Measurements from ENCODE around the gene ZDHHC11.
"Not testable (repeated sequence)": the region's sequence is repeated elsewhere in the genome, so short reads cannot be mapped to it uniquely, and the experiment has no call there.

Gene ZDHHC11

DNA sequence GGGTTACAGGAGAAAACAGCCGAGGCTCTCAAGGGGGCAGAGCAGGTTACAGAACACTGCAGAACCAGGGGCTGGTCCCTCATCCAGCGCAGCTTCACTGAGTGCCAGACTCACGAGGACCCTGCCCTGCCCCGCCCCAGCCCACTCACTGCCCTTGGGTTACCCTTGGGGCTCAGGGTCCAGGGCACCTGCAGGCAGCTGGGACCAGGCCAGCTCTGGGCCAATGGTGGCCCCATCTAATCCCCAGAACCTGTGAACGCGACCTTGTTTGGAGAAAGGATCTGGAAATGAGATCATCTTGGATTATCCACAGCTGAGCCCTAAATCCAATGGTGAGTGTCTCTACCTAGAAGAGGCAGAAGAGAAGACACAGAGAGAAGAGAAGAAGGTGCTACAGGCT, 72.4 kb downstream of the ZDHHC11 start:
- DNase-seq (ENCODE audit: low read depth in 2 of 3, low spot score in 1 of 3): not testable (repeated sequence)

DNA sequence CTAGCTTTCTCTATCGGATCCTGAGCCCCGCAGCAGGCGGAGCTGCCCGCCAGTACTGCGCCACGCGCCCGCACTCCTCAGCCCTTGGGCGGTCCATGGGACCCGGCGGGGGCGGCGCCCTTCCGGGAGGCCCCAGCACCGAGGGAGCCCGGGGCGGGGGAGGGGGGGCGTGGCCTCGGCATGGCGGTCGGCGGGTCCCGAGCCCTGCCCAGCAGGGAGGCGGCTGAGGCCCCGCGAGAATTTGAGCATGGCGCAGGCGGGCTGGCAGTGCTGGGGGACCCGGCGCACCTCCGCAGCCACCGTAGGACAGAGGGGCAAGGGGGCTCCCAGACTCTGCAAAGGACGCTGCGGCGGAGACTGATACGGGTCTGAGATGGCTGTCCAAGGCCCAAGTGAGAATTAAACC, 73.0 kb downstream of the ZDHHC11 start:
- DNase-seq (ENCODE audit: low read depth in 2 of 3, low spot score in 1 of 3): no peak

DNA sequence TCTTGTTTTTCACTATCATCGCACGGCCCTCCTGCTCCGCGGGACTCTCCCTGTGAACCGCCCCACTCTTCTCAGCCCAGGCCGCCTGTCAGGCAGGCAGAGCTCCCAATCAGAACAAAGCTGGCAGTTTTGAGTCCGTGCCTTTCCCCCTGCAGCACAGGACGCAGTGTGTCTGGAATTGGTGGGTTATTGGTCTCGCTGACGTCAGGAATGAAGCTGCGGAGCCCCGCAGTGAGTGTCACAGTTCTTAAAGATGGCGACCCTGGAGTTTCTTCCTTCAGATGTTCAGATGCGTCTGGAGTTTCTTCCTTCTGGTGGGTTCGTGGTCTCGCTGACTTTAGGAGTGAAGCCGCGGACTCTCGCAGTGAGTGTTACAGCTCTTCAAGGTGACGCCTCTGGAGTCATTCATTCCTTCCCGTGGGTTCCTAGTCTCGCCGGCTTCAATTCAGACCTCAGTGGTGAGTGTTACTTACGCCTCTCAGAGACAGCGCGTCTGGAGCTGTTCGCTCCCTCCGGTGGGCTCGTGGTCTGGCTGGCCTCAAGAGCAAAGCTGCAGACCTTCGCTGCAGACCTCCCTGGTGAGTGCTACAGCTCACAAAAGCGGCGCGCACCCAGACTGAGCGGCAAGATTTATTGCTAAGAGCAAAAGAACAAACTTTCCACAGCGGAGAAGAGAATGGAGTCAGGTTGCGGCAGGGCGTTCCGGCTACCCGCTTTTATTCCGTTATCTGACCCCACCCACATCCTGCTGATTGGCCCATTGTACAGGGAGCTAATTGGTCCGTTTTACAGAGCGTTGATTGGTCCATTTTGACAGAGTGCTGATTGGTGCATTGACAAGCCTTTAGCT, 73.7 kb downstream of the ZDHHC11 start:
- DNase-seq (ENCODE audit: low read depth in 2 of 3, low spot score in 1 of 3): no peak

DNA sequence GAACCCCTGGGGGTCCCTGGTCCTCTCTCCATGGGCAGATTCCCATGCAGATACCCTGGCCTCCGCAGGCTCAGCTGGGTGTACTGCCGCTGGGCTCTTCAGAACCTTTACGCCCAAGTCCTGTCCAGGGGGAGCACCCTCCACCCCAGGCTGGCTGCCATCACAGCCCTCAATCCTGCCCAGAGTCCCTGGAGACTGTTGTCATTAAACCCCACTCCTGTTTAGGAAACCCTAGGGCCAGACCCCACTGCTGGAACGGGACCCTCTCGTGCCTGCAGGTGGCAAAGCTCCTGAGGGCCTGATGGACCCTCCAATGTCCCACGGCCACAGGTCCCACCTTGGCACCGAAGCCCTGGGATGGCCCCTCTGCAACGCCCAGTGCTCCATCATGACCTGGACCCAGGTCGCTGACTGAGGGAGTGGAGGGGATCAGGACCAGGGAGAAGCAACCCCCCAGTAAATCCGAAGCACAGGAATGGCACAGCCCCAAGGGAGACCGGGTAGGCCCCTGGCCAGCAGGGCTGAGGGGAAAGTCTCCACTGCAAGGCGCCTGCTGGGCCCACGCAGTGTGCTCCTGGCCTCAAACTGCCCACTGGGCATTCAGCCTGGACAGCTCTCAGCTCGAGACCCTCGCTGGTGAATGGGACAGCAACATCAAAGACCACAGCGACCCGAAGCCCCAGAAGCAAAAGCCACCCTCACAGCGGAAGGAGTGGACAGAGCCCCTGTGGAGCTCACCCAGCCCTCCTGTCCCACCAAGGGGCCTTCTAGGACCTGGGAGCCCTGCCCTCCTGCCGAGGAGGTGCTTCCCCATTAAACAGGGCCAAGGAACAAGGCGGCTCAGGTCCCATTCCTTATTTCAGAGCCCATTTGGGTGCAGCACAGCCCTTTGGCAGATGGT, 74.6 kb downstream of the ZDHHC11 start:
- DNase-seq (ENCODE audit: low read depth in 2 of 3, low spot score in 1 of 3): no peak

DNA sequence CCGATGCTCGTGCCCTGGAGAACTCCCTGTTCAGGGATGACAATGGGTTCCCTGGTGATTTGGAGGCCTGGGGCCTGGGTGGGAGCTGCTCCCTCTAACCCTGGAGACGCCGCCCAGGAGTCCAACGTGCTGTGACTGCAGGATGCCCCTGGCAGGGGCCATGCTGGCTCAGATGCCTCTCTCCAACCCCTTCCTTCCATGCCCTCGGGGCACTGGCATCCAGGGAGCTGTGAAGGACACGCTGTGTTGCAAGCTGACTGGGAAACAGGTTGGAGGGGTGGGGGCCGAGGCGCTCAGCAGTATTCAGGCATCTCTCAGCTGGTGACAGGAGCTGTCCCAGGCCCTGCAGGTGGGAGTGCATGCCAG, 75.2 kb downstream of the ZDHHC11 start:
- DNase-seq (ENCODE audit: low read depth in 2 of 3, low spot score in 1 of 3): not testable (repeated sequence)

DNA sequence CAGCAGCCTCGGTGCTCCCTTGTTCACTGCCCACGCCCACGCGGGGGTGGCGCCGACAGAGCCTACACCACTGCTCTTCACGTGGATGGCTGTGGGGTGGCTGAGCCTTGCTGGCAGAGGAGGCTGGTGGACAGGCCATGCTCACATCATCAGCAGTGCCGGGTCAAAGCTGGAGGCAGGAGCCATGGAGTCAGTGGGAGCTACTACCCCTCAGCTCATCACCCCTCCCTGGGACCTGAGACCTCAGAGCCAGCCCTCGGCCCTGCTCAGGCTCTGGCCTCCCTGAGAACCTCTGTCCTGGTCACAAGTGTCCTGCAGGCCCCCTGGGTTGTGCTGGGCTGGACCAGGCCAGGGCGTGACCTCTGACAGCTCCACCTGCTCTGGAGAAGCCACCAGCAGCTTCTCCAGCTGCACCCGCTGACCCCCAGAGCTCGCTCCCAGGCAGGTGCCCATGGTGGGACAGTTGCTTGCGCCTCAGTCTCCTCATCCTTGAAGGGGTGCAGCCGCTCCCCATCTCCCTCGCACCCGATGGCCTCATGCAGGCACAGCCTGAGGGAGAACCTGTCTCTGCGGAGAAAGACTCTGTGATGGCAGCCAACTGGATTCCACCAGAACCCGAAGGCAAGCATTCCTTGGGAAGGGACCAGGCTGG, 75.8 kb downstream of the ZDHHC11 start:
- not testable (repeated sequence) for DNase-seq (ENCODE audit: low read depth in 2 of 3, low spot score in 1 of 3)

DNA sequence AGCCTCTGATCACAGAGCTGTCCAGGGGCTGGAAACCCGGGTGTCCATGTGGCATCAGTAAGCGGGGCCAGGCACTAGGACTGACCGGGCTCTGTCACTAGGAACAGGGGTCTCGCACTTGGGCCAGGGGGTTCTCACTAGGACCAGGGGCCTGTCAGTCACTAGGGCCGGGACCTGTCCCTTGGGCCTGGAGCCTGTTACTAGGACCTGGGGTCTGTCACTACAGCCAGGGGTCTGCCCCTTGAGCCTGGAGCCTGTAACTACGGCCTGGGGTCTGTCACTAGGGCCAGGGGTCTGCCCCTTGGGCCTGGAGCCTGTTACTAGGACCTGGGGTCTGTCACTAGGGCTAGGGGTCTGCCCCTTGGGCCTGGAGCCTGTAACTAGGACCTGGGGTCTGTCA, 76.5 kb downstream of the ZDHHC11 start:
- DNase-seq (ENCODE audit: low read depth in 2 of 3, low spot score in 1 of 3): not testable (repeated sequence)

DNA sequence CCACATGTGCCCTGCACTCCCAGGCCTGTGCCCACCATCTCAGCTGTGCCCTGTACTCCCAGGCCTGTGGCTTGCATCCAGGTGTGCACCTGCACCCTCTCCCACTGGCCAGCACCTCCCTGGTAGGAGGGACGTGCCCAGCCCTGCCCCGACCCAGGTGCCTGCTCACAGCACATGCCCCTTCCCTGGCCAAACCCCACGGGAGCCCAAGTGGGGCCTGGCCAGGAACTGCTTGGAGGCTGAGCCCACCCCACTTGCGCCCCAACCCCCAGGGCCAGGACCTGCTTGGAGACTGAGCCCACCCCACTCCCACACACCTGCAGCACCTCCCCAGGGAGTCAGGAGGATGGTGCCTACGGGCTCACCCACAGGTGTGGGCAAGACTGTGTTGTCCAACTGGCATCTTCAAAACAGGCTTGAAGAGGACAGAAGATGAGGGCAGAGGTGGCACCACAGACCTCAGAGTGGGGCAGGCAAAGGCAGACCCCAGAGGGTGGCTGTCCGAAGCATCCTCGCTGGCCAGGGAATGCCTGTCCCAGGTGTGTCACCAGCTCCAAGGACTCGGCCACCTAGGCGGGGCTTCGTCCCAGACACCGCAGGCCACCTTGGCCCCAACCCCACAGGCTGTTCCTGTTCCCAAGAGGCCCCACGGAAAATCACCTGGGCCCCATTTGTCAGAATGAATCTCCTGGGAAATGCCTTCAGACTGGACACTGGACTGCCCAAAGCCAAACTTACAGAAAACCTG, 77.1 kb downstream of the ZDHHC11 start:
- no peak for DNase-seq (ENCODE audit: low read depth in 2 of 3, low spot score in 1 of 3)

DNA sequence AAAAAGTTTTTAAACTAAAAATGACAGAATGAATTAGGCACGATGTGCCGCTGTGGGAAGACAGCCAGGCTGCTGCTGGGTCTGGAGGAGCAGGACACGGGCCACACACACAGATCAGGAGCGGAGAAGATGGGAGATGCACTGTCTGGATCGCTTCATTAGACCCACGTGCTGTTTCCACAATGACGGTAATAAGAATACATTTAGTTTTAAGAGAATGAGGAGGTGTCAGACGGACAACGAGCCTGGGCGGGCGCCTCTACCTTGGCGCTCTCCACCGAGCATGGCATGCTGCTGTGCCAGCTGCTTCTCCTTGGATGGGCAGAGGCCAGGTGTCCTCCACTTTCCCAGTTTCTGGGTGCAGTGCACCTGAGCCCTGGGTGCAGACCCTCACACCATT, 77.9 kb downstream of the ZDHHC11 start:
- DNase-seq (ENCODE audit: low read depth in 2 of 3, low spot score in 1 of 3): not testable (repeated sequence)

DNA sequence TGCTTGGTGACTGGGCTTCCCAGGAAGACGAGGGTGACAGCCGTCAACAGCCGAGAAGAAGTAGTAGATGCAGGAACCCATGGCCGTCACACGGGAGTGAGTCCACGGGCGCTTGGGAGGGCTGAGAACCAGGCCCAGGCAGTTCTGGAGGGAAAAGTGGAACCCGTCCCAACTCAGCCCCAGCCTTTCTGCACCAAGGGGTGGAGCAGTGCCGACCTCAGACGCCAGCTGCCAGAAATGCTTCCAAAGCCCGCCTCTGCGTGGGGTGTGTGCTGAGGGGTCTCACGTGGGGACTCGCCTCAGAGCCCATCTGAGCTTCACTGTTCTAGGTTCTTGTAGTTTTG, 78.3 kb downstream of the ZDHHC11 start:
- DNase-seq (ENCODE audit: low read depth in 2 of 3, low spot score in 1 of 3): not testable (repeated sequence)

DNA sequence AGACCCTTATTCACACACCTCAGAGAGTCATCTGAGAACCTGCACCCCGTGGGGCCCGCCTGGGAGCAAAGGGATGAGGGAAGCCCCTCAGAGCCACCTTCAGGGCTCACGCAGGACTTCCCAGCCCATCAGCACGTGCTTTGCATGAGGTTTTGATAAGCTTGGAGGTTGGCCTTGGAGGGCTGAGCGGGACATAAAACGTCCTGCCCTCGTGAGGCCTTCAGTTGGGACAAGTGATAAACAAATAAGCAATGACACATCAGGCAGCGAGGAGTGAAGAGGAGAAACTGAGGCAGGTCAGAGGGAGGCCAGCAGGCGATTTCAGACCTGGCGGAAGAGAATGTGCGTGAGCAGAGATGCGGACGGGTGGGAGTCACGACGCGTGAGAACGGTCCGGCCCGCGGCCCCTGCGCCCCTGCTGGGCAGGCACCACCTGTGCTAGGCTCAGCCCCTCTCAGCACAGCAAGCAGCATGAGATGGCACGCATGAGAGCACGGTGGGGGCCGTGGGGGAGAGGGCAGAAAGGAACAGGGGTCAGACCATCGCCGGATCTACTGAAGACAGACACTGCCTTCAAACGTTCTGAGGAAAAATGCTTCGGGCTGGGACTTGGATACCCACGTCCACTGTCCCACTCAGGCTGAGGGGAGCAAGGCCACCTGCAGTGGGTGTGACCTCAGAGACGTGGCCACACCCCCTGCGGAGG, 78.8 kb downstream of the ZDHHC11 start:
- DNase-seq (ENCODE audit: low read depth in 2 of 3, low spot score in 1 of 3): not testable (repeated sequence)

DNA sequence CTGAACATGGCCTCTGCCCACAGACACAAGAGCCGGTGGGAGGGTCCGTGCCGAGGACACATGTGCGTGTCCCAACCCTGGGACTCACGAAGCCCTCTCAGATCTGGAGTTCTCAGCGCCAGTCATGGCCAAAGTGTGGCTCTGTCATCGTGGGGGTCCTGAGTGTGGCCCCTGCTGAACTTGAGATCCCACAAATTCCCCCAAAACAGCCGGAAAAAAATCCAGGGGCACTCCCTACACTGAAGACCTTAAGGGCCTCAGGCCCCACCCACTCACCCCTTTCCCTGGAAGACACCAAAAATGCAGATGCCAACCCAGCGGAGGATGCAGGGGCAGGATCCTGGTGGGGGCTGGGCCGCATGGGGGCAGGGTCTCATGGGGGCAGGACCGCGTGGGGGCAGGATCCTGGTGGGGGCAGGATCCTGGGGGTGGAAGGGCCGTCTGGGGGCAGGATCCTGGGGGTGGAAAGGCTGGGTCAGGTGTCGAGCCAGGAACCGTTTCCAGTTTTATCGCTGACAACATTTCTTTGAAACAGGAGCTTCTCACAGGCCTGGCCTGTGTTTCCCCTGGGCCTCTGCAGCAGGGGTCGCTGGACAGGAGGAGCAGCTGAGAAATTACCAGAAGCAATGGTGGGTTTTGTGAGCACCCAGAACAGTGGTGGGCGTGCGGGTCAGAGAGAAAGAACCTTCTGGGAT, 79.6 kb downstream of the ZDHHC11 start:
- not testable (repeated sequence) for DNase-seq (ENCODE audit: low read depth in 2 of 3, low spot score in 1 of 3)

DNA sequence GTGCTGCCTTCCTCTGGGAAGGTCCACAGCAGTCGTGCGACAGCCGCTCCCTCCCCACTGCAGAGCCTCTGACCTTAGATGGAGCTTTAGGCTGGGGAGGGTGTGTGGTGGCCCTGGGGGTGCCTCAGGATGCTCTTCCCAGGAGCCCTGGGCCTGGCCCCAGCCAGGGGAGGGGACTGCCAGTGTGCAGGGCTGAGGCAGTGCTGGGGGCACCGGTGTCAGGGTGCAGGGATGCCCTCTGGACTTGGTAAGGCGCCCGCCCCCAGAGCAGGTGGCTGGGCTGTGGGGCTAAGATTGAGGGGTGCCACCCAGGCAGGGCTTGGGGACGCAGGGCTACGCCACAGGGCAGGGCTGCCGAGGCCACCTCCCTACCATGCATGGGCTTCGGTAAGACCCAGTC, 80.2 kb downstream of the ZDHHC11 start:
- not testable (repeated sequence) for DNase-seq (ENCODE audit: low read depth in 2 of 3, low spot score in 1 of 3)

DNA sequence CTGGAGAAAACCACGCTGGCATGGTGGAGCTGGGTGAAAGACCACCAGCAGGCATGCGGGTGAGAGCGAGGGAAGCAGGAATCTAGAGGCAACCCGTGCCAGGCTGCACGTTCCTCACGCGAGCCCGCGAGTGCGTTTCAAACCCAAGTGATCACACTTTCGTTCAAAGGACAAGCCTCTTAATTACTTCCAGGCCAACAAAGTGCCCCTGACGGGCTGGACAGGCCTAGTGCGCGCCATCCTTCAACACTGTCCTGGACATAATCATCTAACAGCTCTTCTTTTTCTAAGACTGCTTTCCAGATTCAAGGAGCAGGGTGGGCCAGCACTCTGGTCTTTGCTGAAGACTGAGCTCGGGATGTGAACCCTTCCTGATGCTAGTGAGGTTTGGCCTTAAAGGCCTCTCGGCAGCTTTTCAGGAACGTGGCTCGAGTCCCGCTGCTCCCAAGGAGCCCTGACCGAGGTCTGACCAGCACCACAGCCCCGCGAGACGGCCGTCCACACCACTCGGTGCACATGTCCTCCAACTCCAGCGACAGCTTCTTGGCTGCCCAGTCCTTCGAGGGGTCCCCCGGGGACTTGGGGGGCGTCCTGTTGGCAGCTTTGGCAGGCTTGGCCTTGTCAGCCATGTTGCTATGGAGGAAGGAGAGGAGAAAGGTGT, 81.2 kb downstream of the ZDHHC11 start:
- not testable (repeated sequence) for DNase-seq (ENCODE audit: low read depth in 2 of 3, low spot score in 1 of 3)

DNA sequence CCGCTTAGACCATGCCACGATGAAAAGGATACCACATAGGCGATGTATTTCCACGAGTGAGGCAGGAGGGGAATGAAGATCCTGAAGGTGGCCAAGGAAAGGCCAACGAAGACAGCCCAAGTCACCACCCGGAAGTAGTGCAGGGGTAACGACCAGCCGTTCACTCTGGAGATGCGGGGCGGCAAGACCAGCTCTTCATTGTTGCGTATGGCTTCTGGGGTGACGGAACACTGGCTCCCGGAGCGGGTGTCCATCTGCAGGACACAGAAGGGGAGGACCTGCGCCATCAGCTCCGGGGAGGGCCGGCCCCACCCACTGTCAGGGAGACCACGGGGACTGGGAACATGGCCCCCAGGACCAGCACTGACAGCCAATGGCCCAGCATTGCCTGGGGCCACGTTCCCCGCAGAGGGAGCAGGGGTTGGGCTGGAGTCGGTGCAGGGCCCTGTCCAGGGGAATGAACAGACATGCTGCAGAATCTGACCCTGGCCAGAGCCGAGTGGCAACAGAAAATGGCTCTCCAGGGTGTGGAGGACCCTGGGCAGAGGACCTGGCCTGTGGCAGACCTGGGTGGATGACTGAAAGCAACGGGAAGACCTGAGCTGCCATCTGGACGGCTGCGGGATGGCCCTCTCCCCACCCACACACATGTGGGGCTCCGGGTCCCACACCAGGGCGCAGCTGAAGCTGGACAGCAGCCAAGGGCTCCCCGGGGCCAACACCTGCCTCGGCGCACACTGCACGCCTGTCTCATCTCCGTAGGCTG, 83.9 kb downstream of the ZDHHC11 start:
- no peak for DNase-seq (ENCODE audit: low read depth in 2 of 3, low spot score in 1 of 3)

DNA sequence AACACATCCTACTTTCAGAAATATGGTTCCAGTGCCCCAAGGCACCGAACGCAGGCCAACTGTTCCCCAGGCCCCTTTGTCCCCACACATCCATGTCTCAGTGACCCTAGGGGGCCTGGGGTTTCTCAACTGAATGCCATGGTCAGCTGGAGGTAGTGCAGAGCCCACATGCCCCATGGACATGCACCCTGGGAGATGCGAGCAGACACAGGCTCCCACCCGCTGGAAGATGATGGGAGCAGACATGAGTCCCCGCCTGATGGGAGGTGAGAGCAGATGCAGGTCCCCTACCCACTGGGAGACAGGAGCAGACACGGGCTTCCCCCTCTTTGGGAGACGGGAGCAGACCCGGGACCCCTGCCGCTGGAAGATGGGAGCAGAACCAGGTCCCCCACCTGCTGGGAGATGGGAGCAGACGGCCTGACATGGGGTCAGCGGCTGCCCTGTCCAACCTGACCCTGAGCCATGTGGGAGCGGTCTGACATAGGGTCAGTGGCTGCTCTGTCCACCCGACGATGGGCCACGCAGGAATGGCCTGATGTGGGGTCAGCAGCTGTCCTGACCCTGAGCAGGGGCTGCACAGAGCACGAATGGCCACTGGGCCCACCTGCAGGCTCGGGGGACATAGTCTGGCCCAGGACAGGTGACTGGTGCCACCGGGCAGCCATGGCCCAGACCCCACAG, 84.7 kb downstream of the ZDHHC11 start:
- DNase-seq (ENCODE audit: low read depth in 2 of 3, low spot score in 1 of 3): no peak

DNA sequence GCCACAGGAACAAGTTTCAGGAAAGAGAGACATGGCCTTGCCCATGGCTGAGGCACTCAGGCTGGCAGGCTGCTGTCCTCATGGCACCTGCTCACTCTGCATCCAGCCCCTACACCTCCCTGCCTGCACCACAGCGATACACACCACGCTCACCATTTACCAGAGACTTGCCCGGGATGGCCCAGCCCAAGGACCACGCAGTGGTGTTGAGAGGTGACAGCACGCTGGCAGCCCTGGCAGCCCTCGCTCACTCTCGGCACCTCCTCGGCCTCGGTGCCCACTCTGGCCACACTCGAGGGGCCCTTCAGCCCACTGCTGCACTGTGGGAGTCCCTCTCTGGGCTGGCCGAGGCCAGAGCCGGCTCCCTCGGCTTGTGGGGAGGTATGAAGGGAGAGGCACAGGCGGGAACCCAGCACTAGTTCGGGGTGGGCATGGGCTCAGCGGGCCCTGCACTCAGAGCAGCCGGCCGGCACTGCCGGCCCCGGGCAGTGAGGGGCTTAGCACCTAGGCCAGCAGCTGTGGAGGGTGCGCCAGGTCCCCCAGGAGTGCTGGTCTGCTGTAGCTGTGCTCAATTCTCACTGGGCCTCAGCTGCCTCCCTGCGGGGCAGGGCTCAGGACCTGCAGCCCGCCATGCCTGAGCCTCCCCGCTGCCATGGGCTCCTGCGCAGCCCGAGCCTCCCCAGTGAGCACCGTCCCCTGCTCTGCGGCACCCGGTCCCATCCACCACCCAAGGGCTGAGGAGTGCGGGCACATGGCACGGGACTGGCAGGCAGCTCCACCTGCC, 86.6 kb downstream of the ZDHHC11 start:
- no peak for DNase-seq (ENCODE audit: low read depth in 2 of 3, low spot score in 1 of 3)

Measured in stimulated activated CD4-positive, alpha-beta T cell treated with anti-CD3 and anti-CD28 coated beads, Interleukin-12 subunit alpha, Interleukin-12 subunit beta, amount 100 ng/mL, for 48 hours (primary cell).